GM23338 (cell line): ENCODE results near the gene ZNF493. TPM values are rescaled to one million over a fixed set of nuclear protein-coding genes. Genes with fewer than 3 reads are reported as not detected.
A peak's percentile ranks its signal among the peaks of the same experiment; 100 is the strongest.

Source experiments
- ATAC-seq: fragments of 200-7000 bp; cut with Tn5 transposase; 3 replicates; pipeline ENCODE4 v1.9.1; 2020
- DNase-seq: peaks from one replicate; pipeline ENCODE4 v3.0.0-alpha.2; 2015; ENCODE audit warnings: low spot score
- H2AFZ ChIP-seq: fragments of 200-600 bp; sonication (generic); 2 replicates; pipeline ENCODE4 v1.8.0; 2016; ENCODE audit warnings: antibody characterized with exemption, mild to moderate bottlenecking, moderate library complexity
- H3F3A ChIP-seq: fragments of 200-600 bp; sonication (generic); replicated peaks from 2 replicates; pipeline ENCODE4 v1.8.0; 2017; ENCODE audit warnings: antibody characterized with exemption, mixed run types, low read depth
- H3K27ac ChIP-seq: fragments of 200-600 bp; sonication (generic); 2 replicates; pipeline ENCODE4 v1.6.1; 2016; ENCODE audit warnings: low read depth
- H3K27me3 ChIP-seq: fragments of 200-600 bp; sonication (generic); 2 replicates; pipeline ENCODE4 v1.8.0; 2016; ENCODE audit warnings: mild to moderate bottlenecking, mixed run types, moderate library complexity; ENCODE audit not compliant: insufficient read depth
- H3K36me3 ChIP-seq: fragments of 200-600 bp; sonication (generic); 2 replicates; pipeline ENCODE4 v1.8.0; 2016; ENCODE audit warnings: mild to moderate bottlenecking; ENCODE audit not compliant: insufficient read depth
- H3K4me1 ChIP-seq: fragments of 200-600 bp; sonication (generic); 2 replicates; pipeline ENCODE4 v1.8.0; 2016; ENCODE audit warnings: mild to moderate bottlenecking, moderate library complexity; ENCODE audit not compliant: insufficient read depth
- H3K4me2 ChIP-seq: fragments of 200-600 bp; sonication (generic); 2 replicates; pipeline ENCODE4 v1.7.1; 2017; ENCODE audit warnings: mixed run types
- H3K4me3 ChIP-seq: fragments of 200-600 bp; sonication (generic); 2 replicates; pipeline ENCODE4 v1.6.1; 2016; ENCODE audit warnings: mixed run types
- H3K79me2 ChIP-seq: fragments of 200-600 bp; sonication (generic); replicated peaks from 2 replicates; pipeline ENCODE4 v1.8.0; 2017; ENCODE audit warnings: mild to moderate bottlenecking; ENCODE audit not compliant: insufficient read depth
- H3K9me2 ChIP-seq: fragments of 200-600 bp; sonication (generic); 2 replicates; pipeline ENCODE4 v1.8.0; 2017; ENCODE audit not compliant: insufficient read depth
- H4K20me1 ChIP-seq: fragments of 200-600 bp; sonication (generic); replicated peaks from 2 replicates; pipeline ENCODE4 v1.8.0; 2017; ENCODE audit warnings: mild to moderate bottlenecking; ENCODE audit not compliant: insufficient read depth
- H3K27ac Mint-ChIP-seq: 2 replicates; pipeline ENCODE4 v1.8.0; 2020; ENCODE audit warnings: inconsistent platforms, mild to moderate bottlenecking, moderate library complexity, mixed read lengths
- H3K27me3 Mint-ChIP-seq: 3 replicates; pipeline ENCODE4 v1.8.0; 2022; ENCODE audit warnings: low read depth, mild to moderate bottlenecking, moderate library complexity, mixed read lengths, inconsistent platforms; ENCODE audit not compliant: insufficient read depth, poor library complexity
- H3K36me3 Mint-ChIP-seq: 3 replicates; pipeline ENCODE4 v1.8.0; 2021; ENCODE audit warnings: low read depth, mild to moderate bottlenecking, inconsistent platforms, moderate library complexity, mixed read lengths
- H3K4me1 Mint-ChIP-seq: 3 replicates; pipeline ENCODE4 v1.8.0; 2020; ENCODE audit warnings: mild to moderate bottlenecking, inconsistent platforms, mixed read lengths
- H3K4me3 Mint-ChIP-seq: 3 replicates; pipeline ENCODE4 v1.8.0; 2021; ENCODE audit warnings: moderate library complexity, mild to moderate bottlenecking, inconsistent platforms, mixed read lengths
- H3K9me3 Mint-ChIP-seq: 3 replicates; pipeline ENCODE4 v1.8.0; 2020; ENCODE audit warnings: moderate library complexity, mild to moderate bottlenecking, inconsistent platforms, mixed read lengths
- CREB1 ChIP-seq: fragments of 250-450 bp; sonication (Bioruptor Pico); IDR thresholded peaks from 2 replicates; pipeline ENCODE4 v1.5.0; 2020; ENCODE audit warnings: low read depth, mild to moderate bottlenecking, moderate library complexity
- CTCF ChIP-seq, 2 experiments: fragments of 200-600 bp in 1 of 2; sonication (generic) in 1 of 2; conservative IDR thresholded peaks; 2 replicates each; pipeline versions ENCODE4 v1.5.1 to v1.6.1; 2016 to 2017; ENCODE audit warnings: antibody characterized with exemption in 2 of 2, low read depth in 2 of 2, mild to moderate bottlenecking in 2 of 2, moderate library complexity in 1 of 2
- ETS1 ChIP-seq: IDR thresholded peaks from 2 replicates; pipeline ENCODE4 v1.6.1; 2016; ENCODE audit warnings: antibody characterized with exemption
- EZH2 ChIP-seq: fragments of 200-600 bp; sonication (generic); IDR thresholded peaks from one replicate; pipeline ENCODE4 v1.8.0; 2017; ENCODE audit warnings: antibody characterized with exemption, mild to moderate bottlenecking, low read depth; ENCODE audit not compliant: unreplicated experiment
- EZH2phosphoT487 ChIP-seq: fragments of 200-600 bp; sonication (generic); IDR thresholded peaks from one replicate; pipeline ENCODE4 v1.8.1; 2018; ENCODE audit warnings: antibody characterized with exemption; ENCODE audit not compliant: unreplicated experiment
- JUNB ChIP-seq: IDR thresholded peaks from one replicate; pipeline ENCODE4 v1.6.1; 2016; ENCODE audit warnings: antibody characterized with exemption; ENCODE audit not compliant: unreplicated experiment
- NANOG ChIP-seq: IDR thresholded peaks from 2 replicates; pipeline ENCODE4 v1.6.1; 2016; ENCODE audit warnings: antibody characterized with exemption, borderline replicate concordance
- POLR2AphosphoS5 ChIP-seq: IDR thresholded peaks from 2 replicates; pipeline ENCODE4 v1.6.1; 2016; ENCODE audit warnings: antibody characterized with exemption, low read depth
- REST ChIP-seq: IDR thresholded peaks from one replicate; pipeline ENCODE4 v1.6.1; 2018; ENCODE audit warnings: antibody characterized with exemption; ENCODE audit not compliant: unreplicated experiment
- STAT1 ChIP-seq: IDR thresholded peaks from one replicate; pipeline ENCODE4 v1.6.1; 2016; ENCODE audit warnings: antibody characterized with exemption; ENCODE audit not compliant: unreplicated experiment
- ZNF114 ChIP-seq: fragments of 250-450 bp; sonication (Bioruptor Pico); IDR thresholded peaks from 2 replicates; pipeline ENCODE4 v1.5.0; 2020; ENCODE audit warnings: mild to moderate bottlenecking, moderate library complexity
- ZNF331 ChIP-seq: fragments of 250-450 bp; sonication (Bioruptor Pico); IDR thresholded peaks from 2 replicates; pipeline ENCODE4 v1.5.0; 2020; ENCODE audit warnings: low read depth, mild to moderate bottlenecking, moderate library complexity
- ZNF462 ChIP-seq: fragments of 250-450 bp; sonication (Bioruptor Pico); IDR thresholded peaks from 2 replicates; pipeline ENCODE4 v1.5.0; 2020; ENCODE audit warnings: mild to moderate bottlenecking, moderate library complexity
- polyA plus RNA-seq: library from polyadenylated mRNA; unstranded; fragments of >200 nt; fragmentation: Nextera tagmentation; extraction: Ambion mirVana; gene quantifications from 2 replicates; pipeline ENCODE4 v1.2.1, GENCODE V29; 2016
- total RNA-seq: library from RNA; depleted of rRNA; stranded (reverse); fragments of >200 nt; shearing (Covaris generic); gene quantifications from 2 replicates; pipeline ENCODE4 v1.2.3, GENCODE V29; 2014

Gene ZNF493
- total and polyA plus RNA-seq, 2 experiments from 2014 or later = 28.7 to 63.4 TPM

- Histone ChIP-seq H4K20me1 (no peaks in the 10 kb centered on the region), H3K79me2 (no peaks in the 10 kb centered on the region), H3K27ac (peak overlapping the region; percentile 39; the same call in 1 of the 2 replicates), H3K4me2 (no peak overlapping the region; the same call in 1 of the 2 replicates), H3K4me1 (peaks cover 23% of the 10 kb centered on the region), H3K27me3 (no peaks in the 10 kb centered on the region), H3K4me3 (no peak overlapping the region), H3K9me2 (no peaks in the 10 kb centered on the region), H3F3A (no peaks in the 10 kb centered on the region; the same call in 1 of the 2 replicates), H2AFZ (no peak overlapping the region), H3K36me3 (peaks cover 10% of the 10 kb centered on the region; the same call in 1 of the 2 replicates)
- TF ChIP-seq CTCF (conservative IDR thresholded peaks at IDR 0.05; ENCODE audit: low read depth in 2 of 2) (no peak), POLR2AphosphoS5 (no peak), ZNF462 (CRISPR knock-in tag) (no peak), ETS1 (no peak), CREB1 (no peak), REST (no peak), NANOG (no peak), EZH2phosphoT487 (no peak), ZNF331 (no peak), STAT1 (no peak), EZH2 (no peak), ZNF114 (CRISPR knock-in tag) (no peak), JUNB (no peak)
- Mint-ChIP-seq H3K4me3 (no peak overlapping the region), H3K9me3 (peaks cover 77% of the 10 kb centered on the region), H3K36me3 (peaks cover 62% of the 10 kb centered on the region), H3K4me1 (peaks cover 14% of the 10 kb centered on the region), H3K27me3 (peaks cover 9% of the 10 kb centered on the region), H3K27ac (no peak overlapping the region)
- no peak for ATAC-seq
- DNase-seq = no peak
Measured at GRCh38 chr19:21440321-21440720, 43.4 kb downstream of the ZNF493 start.
